Endothelial cell of umbilical vein (primary cell): ENCODE results near the gene FYCO1. TPM values are rescaled to one million over a fixed set of nuclear protein-coding genes. Genes with fewer than 3 reads are reported as not detected.

Experiments
- BruUV-seq: library from RNA; stranded (reverse); fragments of 400-500 nt; replicated peaks from 2 replicates; lab custom pipeline; 2021; lab: Mats Ljungman, UMichigan
- CTCF ChIA-PET: fragments of 300-600, 350-600 bp; sonication (Branson Sonifier 250); formaldehyde crosslinking; loops from one replicate; lab custom pipeline; 2021; ENCODE audit warnings: antibody characterized with exemption, inconsistent platforms; lab: Charles Lee
- POLR2A ChIA-PET: fragments of 300-600, 350-600 bp; sonication (Branson Sonifier 250); formaldehyde crosslinking; loops from one replicate; lab custom pipeline; 2021; ENCODE audit warnings: antibody characterized with exemption, inconsistent platforms; lab: Charles Lee
- DNase-seq: peaks from one replicate; pipeline ENCODE4 v3.0.0-alpha.2; 2011; ENCODE audit warnings: low read depth, low spot score
- FAIRE-seq: peaks from 2 replicates; lab custom pipeline; 2011; peaks lifted over from hg19 to GRCh38; lab: Jason Lieb, UNC
- H2AFZ ChIP-seq: 2 replicates; pipeline ENCODE4 v1.6.0; 2012; ENCODE audit warnings: low read depth, low read length, control low read depth, inconsistent platforms
- H3K27ac ChIP-seq: 2 replicates; pipeline ENCODE4 v1.5.1; 2011; ENCODE audit warnings: low read depth, mild to moderate bottlenecking, control low read depth, low read length, moderate library complexity; ENCODE audit not compliant: insufficient read depth
- H3K27me3 ChIP-seq, 2 experiments: 2 replicates each; pipeline versions ENCODE4 v1.6.0 to v1.6.1; 2011; ENCODE audit warnings: low read length in 2 of 2, mixed read lengths in 1 of 2; ENCODE audit not compliant: control insufficient read depth in 2 of 2, insufficient read depth in 2 of 2
- H3K36me3 ChIP-seq, 2 experiments: 2 replicates in 1 of 2; 3 replicates in 1 of 2; pipeline ENCODE4 v1.5.1; 2011; ENCODE audit warnings: low read length in 2 of 2, mild to moderate bottlenecking in 1 of 2, moderate library complexity in 1 of 2; ENCODE audit not compliant: control insufficient read depth in 2 of 2, insufficient read depth in 2 of 2; ENCODE audit errors: extremely low read depth in 1 of 2
- H3K4me1 ChIP-seq: 3 replicates; pipeline ENCODE4 v1.5.1; 2011; ENCODE audit warnings: mild to moderate bottlenecking, low read length; ENCODE audit not compliant: control insufficient read depth, insufficient read depth; ENCODE audit errors: extremely low read depth
- H3K4me2 ChIP-seq: 2 replicates; pipeline ENCODE4 v1.6.1; 2011; ENCODE audit warnings: low read length, control low read depth, mixed read lengths; ENCODE audit not compliant: insufficient read depth
- H3K4me3 ChIP-seq, 3 experiments: fragments of 200-600 bp in 1 of 3; sonication (generic), shearing (Covaris generic) in 1 of 3; replicated peaks in 1 of 3; 2 replicates each; pipeline ENCODE4 v1.5.1; 2011 to 2016; ENCODE audit warnings: control low read depth in 3 of 3, low read length in 3 of 3, mild to moderate bottlenecking in 2 of 3, inconsistent platforms in 1 of 3, low read depth in 1 of 3, moderate library complexity in 1 of 3; ENCODE audit not compliant: insufficient read depth in 1 of 3
- H3K79me2 ChIP-seq: 2 replicates; pipeline ENCODE4 v1.6.0; 2012; ENCODE audit warnings: low read length, inconsistent platforms; ENCODE audit not compliant: control insufficient read depth, insufficient read depth
- H3K9ac ChIP-seq: replicated peaks from 2 replicates; pipeline ENCODE3; 2011; ENCODE audit warnings: low read length, control low read depth; ENCODE audit not compliant: insufficient read depth; ENCODE audit errors: extremely low read depth
- H3K9me1 ChIP-seq: replicated peaks from 3 replicates; pipeline ENCODE4 v1.6.0; 2011; ENCODE audit warnings: mild to moderate bottlenecking, low read length; ENCODE audit not compliant: control insufficient read depth, insufficient read depth; ENCODE audit errors: extremely low read depth
- H3K9me3 ChIP-seq: replicated peaks from 2 replicates; pipeline ENCODE4 v1.5.1; 2012; ENCODE audit warnings: low read length, inconsistent platforms; ENCODE audit not compliant: control insufficient read depth, insufficient read depth
- H4K20me1 ChIP-seq: replicated peaks from 2 replicates; pipeline ENCODE3; 2011; ENCODE audit warnings: mild to moderate bottlenecking, low read length; ENCODE audit not compliant: control insufficient read depth, insufficient read depth; ENCODE audit errors: extremely low read depth
- CTCF ChIP-seq, 2 donors: IDR thresholded peaks; 1 replicate in 1 of 2; 2 replicates in 1 of 2; pipeline ENCODE4 v1.5.1; 2011; ENCODE audit warnings: low read length in 2 of 2, mild to moderate bottlenecking in 2 of 2, moderate library complexity in 2 of 2, control low read depth in 1 of 2, inconsistent platforms in 1 of 2, low read depth in 1 of 2; ENCODE audit not compliant: insufficient read depth in 1 of 2; ENCODE audit errors: extremely low read depth in 1 of 2
- EZH2 ChIP-seq: IDR thresholded peaks from 2 replicates; pipeline ENCODE4 v1.6.1; 2012; ENCODE audit warnings: borderline replicate concordance, low read depth, mild to moderate bottlenecking, moderate library complexity, low read length, inconsistent platforms; ENCODE audit not compliant: severe bottlenecking
- FOS ChIP-seq: IDR thresholded peaks from 2 replicates; pipeline ENCODE4 v1.6.1; 2011; ENCODE audit warnings: mild to moderate bottlenecking, low read length, moderate library complexity, borderline replicate concordance; ENCODE audit not compliant: insufficient read depth
- GATA2 ChIP-seq: IDR thresholded peaks from 2 replicates; pipeline ENCODE4 v1.7.0; 2011; ENCODE audit warnings: low read depth, mild to moderate bottlenecking, moderate library complexity, mixed read lengths, low read length; ENCODE audit not compliant: insufficient read length, insufficient read depth
- JUN ChIP-seq: IDR thresholded peaks from 2 replicates; pipeline ENCODE4 v1.6.1; 2011; ENCODE audit warnings: borderline replicate concordance, low read depth; ENCODE audit not compliant: insufficient read length, insufficient read depth
- MAX ChIP-seq: IDR thresholded peaks from 2 replicates; pipeline ENCODE4 v1.6.1; 2011; ENCODE audit not compliant: insufficient read depth, insufficient read length
- MYC ChIP-seq: IDR thresholded peaks from one replicate; pipeline ENCODE4 v1.6.1; 2011; ENCODE audit warnings: mild to moderate bottlenecking, low read depth, low read length
- POLR2A ChIP-seq: IDR thresholded peaks from 2 replicates; pipeline ENCODE4 v1.6.1; 2012; ENCODE audit warnings: low read depth, mild to moderate bottlenecking, control low read depth, low read length
- POLR2AphosphoS5 ChIP-seq: IDR thresholded peaks from 2 replicates; pipeline ENCODE4 v1.6.1; 2012; ENCODE audit warnings: low read depth, mild to moderate bottlenecking, control low read depth, low read length, moderate library complexity; ENCODE audit not compliant: insufficient read depth
- dilution Hi-C: fragments of 300-500 bp; cut with MboI; formaldehyde crosslinking; loops from one replicate; pipeline ENCODE4 v1.15.0; 2019; ENCODE audit warnings: low sequenced_read_pairs; ENCODE audit not compliant: extremely low pct_ligation_motif_present
- intact Hi-C: fragments of 100-400 bp; cut with micrococcal nuclease; formaldehyde crosslinking; loops from one replicate; pipeline ENCODE4 v1.10.0; 2022
- polyA plus RNA-seq, 4 experiments: library from polyadenylated mRNA; depleted of rRNA in 3 of 4; stranded (reverse) in 3 of 4; unstranded in 1 of 4; fragments of >200 nt; gene quantifications; 2 replicates each; pipeline versions ENCODE4 v1.2.1 to v1.2.3, GENCODE V29; 2011 to 2012; ENCODE audit warnings: missing spikeins in 1 of 4
- total RNA-seq: library from RNA; stranded (reverse); gene quantifications from 2 replicates; pipeline ENCODE4 v1.2.3, GENCODE V29; 2021

The FYCO1 gene
- total and polyA plus RNA-seq, 2 donors (not counting 3 experiments of a cell fraction or from before 2014, with no cell fraction given), result 13.9 to 20.8 TPM

GRCh38 chr3:45936261-45936660 is 59.4 kb downstream of the FYCO1 start:
- FAIRE-seq (no peak), DNase-seq (no peak)
- ChIA-PET POLR2A (no interaction called here), CTCF (interaction anchor here (5.0 kb wide), 1 partner anchor 142 kb away, joined by 212 read pairs; no protein-coding TSS in a partner anchor)
- Histone ChIP-seq H3K4me1 (no peaks in the 10 kb centered on the region), H3K36me3 (peaks cover 0 to 6% of the 10 kb centered on the region in 2 experiments), H3K4me2 (no peak overlapping the region), H3K9ac (no peak overlapping the region), H3K79me2 (no peaks in the 10 kb centered on the region), H3K4me3 (no peak overlapping the region), H4K20me1 (no peaks in the 10 kb centered on the region), H3K9me1 (no peaks in the 10 kb centered on the region), H2AFZ (no peak overlapping the region), H3K9me3 (no peaks in the 10 kb centered on the region), H3K27ac (no peak overlapping the region), H3K27me3 (no peaks in the 10 kb centered on the region)
- TF ChIP-seq FOS (no peak), MAX (no peak), JUN (no peak), EZH2 (no peak), POLR2AphosphoS5 (no peak), CTCF (IDR thresholded peaks at IDR 0.05; ENCODE audit: extremely low read depth in 1 of 2, insufficient read depth in 1 of 2, low read depth in 1 of 2, low read length in 2 of 2) (no peak), GATA2 (no peak), MYC (no peak), POLR2A (no peak)
- dilution Hi-C loops (no loop called here), intact Hi-C loops (no loop called here)
- BruUV-seq, result no TSS peak
